T-helper 1 cell treated with Interleukin-12 subunit alpha and Interleukin-12 subunit beta and Interleukin-4 antibody, amounts not matched to agents 30 μg/mL and 1 μg/mL, for 36 hours (primary cell): ENCODE results near the gene LRP2.

Experiments
- H3K27ac Mint-ChIP-seq: one replicate; pipeline ENCODE4 v1.8.0; 2021; ENCODE audit warnings: mild to moderate bottlenecking, mixed read lengths
- H3K27me3 Mint-ChIP-seq: one replicate; pipeline ENCODE4 v1.8.0; 2021; ENCODE audit warnings: low read depth, mixed read lengths
- H3K36me3 Mint-ChIP-seq: one replicate; pipeline ENCODE4 v1.8.0; 2021; ENCODE audit warnings: low read depth, mixed read lengths
- H3K4me1 Mint-ChIP-seq: one replicate; pipeline ENCODE4 v1.8.0; 2021; ENCODE audit warnings: low read depth, mixed read lengths
- H3K4me3 Mint-ChIP-seq: one replicate; pipeline ENCODE4 v1.8.0; 2021; ENCODE audit warnings: mild to moderate bottlenecking, moderate library complexity, mixed read lengths
- H3K9me3 Mint-ChIP-seq: one replicate; pipeline ENCODE4 v1.8.0; 2021; ENCODE audit warnings: mixed read lengths

LRP2 gene

DNA sequence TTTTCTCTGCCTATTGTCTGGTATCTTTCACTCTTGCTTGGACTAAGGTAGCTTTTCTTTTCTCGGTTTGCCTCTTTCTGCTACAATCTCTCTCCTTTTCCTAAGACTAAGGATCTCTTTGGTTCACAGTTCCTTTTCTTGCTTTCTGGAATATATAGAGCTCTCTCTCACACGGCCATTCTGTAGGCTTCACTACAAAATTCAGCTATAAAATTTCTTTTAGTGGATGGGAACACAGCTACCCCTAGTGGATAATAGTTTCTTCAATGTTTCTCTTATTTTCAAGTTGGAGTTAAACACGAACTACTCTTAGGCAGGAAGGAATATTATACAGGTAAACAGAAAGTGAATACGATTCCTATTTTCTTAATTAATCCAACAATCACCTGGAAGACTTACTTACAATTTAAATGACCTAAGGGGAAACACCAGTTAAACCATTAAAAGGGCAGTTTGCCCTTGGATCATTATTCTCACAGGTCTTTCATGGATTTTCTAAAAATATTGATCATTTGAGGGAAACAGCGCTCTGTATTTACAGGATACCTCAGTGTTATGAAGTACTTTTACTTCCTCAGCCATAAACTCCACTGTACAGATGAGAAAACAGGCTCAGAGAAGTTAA lies 140.5 kb downstream of the LRP2 start:
- Mint-ChIP-seq H3K9me3 (no peaks in the 10 kb centered on the region), H3K4me3 (no peak overlapping the region), H3K36me3 (no peaks in the 10 kb centered on the region), H3K27me3 (peaks cover 4% of the 10 kb centered on the region), H3K4me1 (peaks cover 3% of the 10 kb centered on the region), H3K27ac (no peak overlapping the region)

DNA sequence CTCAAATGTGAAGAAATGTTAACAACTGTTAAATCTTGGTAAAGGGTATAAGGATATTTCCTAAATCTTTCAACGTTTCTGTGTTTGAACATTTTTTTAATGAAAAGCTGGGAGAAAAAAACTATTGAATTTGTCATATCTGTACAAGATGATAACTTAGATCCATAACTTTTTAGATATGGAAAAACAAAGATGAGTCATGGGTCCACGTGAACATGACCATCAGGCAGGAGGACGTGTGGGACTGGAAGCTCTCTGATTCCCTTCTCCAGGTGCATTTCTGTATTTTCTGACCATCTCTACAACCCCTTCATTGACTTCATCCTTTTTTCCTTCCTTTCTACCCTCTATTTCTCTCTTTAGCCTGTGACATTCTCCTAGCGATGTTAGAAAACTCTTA lies 151.4 kb downstream of the LRP2 start:
- Mint-ChIP-seq H3K36me3 (no peaks in the 10 kb centered on the region), H3K27ac (no peak overlapping the region)

DNA sequence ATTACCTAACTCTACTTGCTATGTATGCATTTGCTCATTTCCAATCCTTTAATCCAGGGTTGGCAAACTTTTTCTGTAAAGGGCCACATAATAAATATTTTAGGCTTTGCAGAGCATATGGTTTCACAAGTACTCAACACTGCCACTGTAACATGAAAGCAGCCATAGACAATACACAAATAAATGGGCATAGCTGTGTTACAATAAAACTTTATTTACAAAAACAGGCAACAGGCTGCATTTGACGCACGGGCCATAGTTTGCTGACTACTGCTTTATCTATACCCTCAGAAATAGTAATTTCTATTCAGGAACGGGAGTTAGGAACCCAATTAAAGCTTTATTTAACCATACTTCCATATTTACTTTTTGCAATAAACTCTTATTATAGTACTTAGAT lies 154.3 kb downstream of the LRP2 start:
- Mint-ChIP-seq H3K27me3 (peaks cover 5% of the 10 kb centered on the region), H3K9me3 (no peaks in the 10 kb centered on the region), H3K36me3 (no peaks in the 10 kb centered on the region), H3K4me1 (no peaks in the 10 kb centered on the region), H3K4me3 (no peak overlapping the region), H3K27ac (no peak overlapping the region)

More for the DNA sequence above, 151.4 kb downstream of the LRP2 start:
- H3K27me3 Mint-ChIP-seq = peaks cover 5% of the 10 kb centered on the region
- no peaks in the 10 kb centered on the region for H3K4me1 Mint-ChIP-seq
- H3K9me3 Mint-ChIP-seq = no peaks in the 10 kb centered on the region
- H3K4me3 Mint-ChIP-seq = no peak overlapping the region

DNA sequence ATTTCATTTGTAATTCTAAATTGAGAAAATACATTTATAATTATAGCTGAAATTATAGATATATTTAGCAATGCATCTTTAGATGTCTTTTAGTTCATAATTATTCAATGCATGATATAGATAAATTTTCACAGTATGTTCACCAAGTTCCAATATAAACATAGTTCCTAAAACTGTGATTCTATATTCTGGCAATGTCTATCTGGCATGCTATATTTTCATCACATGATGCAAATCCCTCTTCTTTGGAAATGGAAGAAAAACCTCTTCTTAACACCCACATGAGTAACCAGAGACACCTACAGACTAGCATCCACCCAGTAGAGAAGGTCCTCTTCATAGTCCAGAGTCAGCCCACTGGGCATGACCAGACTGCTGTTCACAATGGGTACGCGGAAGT lies 157.2 kb downstream of the LRP2 start:
- Mint-ChIP-seq H3K36me3 (no peaks in the 10 kb centered on the region), H3K4me1 (no peaks in the 10 kb centered on the region), H3K27ac (no peak overlapping the region), H3K27me3 (peaks cover 5% of the 10 kb centered on the region), H3K9me3 (no peaks in the 10 kb centered on the region), H3K4me3 (no peak overlapping the region)

DNA sequence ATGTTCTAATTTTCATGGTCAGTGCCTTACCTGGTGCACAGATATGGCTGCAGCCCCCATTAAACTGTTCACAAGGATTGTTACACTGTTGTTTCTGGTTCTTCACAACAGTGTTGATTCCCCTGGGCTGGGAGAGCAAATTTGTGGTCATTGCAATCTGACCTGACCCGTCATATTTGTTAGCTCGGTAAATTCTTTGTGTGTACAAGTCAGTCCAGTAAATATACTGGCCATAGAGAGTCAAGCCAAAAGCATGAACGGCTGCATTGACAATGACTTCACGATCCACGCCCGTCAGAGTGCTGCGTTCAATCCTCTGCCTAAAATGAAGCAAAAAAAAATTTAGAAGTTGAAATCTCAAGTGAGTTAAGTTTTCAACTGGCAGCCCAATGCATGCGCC lies 158.4 kb downstream of the LRP2 start:
- Mint-ChIP-seq H3K27ac (no peak overlapping the region), H3K36me3 (no peaks in the 10 kb centered on the region), H3K27me3 (no peaks in the 10 kb centered on the region), H3K4me3 (no peak overlapping the region), H3K4me1 (no peaks in the 10 kb centered on the region), H3K9me3 (no peaks in the 10 kb centered on the region)

- Mint-ChIP-seq H3K36me3 (no peaks in the 10 kb centered on the region), H3K9me3 (no peaks in the 10 kb centered on the region), H3K27me3 (no peaks in the 10 kb centered on the region), H3K4me1 (no peaks in the 10 kb centered on the region), H3K27ac (no peak overlapping the region), H3K4me3 (no peak overlapping the region)
Measured at GRCh38 chr2:169200756-169201155, 161.6 kb downstream of the LRP2 start.

DNA sequence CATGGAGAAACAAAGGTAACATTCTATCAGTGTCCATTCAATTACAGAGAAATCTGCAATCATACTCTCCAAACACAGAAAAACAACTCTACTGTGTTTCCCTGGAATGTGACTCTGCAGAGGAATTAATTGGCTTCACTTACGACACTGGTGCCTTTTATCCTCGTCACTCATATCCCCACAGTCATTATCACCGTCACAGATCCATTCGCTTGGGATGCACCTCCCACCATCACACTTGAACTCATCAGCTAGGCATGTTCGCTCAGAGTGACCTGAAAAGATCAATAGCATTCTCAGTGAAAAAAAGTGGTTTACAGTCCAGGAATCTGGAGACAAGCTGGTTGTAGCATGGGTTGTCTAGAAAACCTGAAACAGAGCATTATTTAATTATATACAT lies 168.7 kb downstream of the LRP2 start:
- Mint-ChIP-seq H3K4me3 (no peak overlapping the region), H3K36me3 (no peaks in the 10 kb centered on the region), H3K27ac (no peak overlapping the region), H3K27me3 (peaks cover 7% of the 10 kb centered on the region), H3K4me1 (no peaks in the 10 kb centered on the region), H3K9me3 (no peaks in the 10 kb centered on the region)

DNA sequence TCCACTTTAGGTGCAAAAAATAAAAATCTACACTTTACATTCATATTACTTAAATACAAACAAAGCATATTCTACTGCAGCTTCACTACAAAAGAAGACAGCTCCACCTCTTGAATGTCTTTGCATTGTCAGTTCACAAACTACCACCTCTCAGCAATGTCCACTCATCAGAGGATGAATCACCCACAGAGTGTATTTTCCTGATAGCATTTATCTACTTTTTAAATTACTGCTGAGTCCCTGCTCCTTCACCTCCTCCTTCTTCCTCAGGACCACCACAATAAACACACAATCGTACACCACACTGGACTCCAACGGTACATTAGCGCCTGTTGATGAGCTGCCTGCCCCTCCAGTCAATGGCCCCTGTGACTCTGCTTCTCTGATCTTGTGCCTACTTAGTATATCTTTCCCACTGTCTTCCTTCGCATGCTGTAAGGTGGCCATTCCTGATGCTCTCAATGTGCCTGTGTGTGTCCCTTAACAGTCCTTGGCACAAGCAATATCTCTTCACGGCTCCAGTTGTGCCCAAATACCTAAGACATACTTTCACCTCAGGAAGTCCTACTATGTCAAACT lies 172.0 kb downstream of the LRP2 start:
- Mint-ChIP-seq H3K9me3 (no peaks in the 10 kb centered on the region), H3K4me3 (no peak overlapping the region), H3K4me1 (no peaks in the 10 kb centered on the region), H3K36me3 (no peaks in the 10 kb centered on the region), H3K27me3 (peaks cover 11% of the 10 kb centered on the region), H3K27ac (no peak overlapping the region)

DNA sequence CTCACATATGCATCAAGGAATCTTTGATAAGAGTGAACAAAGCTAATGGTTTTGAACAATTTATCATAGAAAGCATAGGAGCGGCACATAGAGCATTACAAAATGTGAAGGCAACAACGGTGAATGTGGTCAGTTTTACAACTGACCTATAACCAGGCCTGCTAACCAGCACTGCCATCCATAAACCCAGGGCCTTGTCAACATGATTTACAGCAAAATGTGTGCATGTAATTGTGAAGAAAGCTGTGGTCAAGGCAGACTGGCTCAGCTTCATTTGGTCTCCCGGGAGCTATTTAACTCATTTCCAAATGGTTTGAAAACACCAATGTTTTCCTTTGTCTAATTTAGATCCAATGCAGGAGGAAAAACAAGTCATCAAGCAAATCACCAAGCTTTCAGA lies 173.2 kb downstream of the LRP2 start:
- Mint-ChIP-seq H3K27ac (no peak overlapping the region), H3K4me1 (no peaks in the 10 kb centered on the region), H3K4me3 (no peak overlapping the region), H3K27me3 (peaks cover 11% of the 10 kb centered on the region), H3K36me3 (no peaks in the 10 kb centered on the region), H3K9me3 (no peaks in the 10 kb centered on the region)

GRCh38 chr2:169185711-169186110 lies 176.6 kb downstream of the LRP2 start:
- Mint-ChIP-seq H3K36me3 (no peaks in the 10 kb centered on the region), H3K27me3 (peaks cover 15% of the 10 kb centered on the region), H3K9me3 (no peaks in the 10 kb centered on the region), H3K27ac (no peak overlapping the region), H3K4me1 (no peaks in the 10 kb centered on the region), H3K4me3 (no peak overlapping the region)

GRCh38 chr2:169184074-169184473 lies 178.3 kb downstream of the LRP2 start:
- no peak overlapping the region for H3K27ac Mint-ChIP-seq
- H3K9me3 Mint-ChIP-seq = no peaks in the 10 kb centered on the region
- peaks cover 8% of the 10 kb centered on the region for H3K27me3 Mint-ChIP-seq
- no peaks in the 10 kb centered on the region for H3K36me3 Mint-ChIP-seq
- no peak overlapping the region for H3K4me3 Mint-ChIP-seq
- no peaks in the 10 kb centered on the region for H3K4me1 Mint-ChIP-seq

DNA sequence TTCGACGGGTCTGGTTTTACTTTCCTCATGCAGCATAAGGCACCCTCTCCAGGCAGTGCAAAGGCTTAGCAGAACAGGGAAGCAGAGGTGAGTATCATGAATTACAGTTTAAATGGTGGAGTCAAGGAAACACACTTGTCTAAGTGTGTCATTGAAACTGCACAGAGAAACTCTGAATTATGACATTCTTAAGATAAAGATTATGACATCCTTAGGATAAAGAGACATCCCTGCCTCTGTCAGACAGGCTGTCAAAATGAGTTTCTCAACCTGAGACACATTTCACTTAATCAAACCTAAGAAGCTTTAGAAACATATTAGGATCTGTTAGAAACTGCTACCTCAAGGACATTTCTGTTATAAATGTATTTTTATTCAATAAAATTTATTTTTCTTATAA lies 179.8 kb downstream of the LRP2 start:
- Mint-ChIP-seq H3K9me3 (no peaks in the 10 kb centered on the region), H3K27me3 (peaks cover 8% of the 10 kb centered on the region), H3K4me3 (no peak overlapping the region), H3K4me1 (no peaks in the 10 kb centered on the region), H3K36me3 (no peaks in the 10 kb centered on the region), H3K27ac (no peak overlapping the region)

DNA sequence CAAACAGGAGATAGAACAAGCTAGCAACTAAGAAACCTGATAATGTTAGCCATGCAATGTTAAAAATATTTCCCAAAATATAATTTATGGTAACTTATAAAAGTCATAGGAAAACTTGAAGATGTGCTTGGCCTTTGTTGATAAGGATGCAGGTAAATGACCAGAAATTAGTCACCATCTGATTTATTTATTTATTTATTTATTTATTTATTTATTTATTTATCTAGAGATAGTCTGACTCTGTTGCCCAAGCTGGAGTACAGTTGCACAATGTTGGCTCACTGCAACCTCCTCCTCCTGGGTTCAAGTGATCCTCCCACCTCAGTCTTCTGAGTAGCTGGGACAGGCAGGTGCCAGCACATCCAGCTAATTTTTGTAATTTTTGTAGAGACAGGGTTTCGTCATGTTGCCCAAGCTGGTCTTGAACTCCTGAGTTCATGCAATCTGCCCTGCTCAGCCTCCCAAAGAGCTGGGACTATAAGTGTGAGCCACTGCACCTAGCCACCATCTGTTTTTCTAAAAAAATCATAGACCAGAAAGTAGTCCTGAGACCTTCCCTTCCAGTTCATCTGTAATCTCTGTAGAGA lies 183.4 kb downstream of the LRP2 start:
- H3K4me1 Mint-ChIP-seq = no peaks in the 10 kb centered on the region
- peaks cover 8% of the 10 kb centered on the region for H3K27me3 Mint-ChIP-seq
- H3K9me3 Mint-ChIP-seq = no peaks in the 10 kb centered on the region
- H3K27ac Mint-ChIP-seq = no peak overlapping the region
- H3K36me3 Mint-ChIP-seq = no peaks in the 10 kb centered on the region
- no peak overlapping the region for H3K4me3 Mint-ChIP-seq

GRCh38 chr2:169178364-169178763 lies 184.0 kb downstream of the LRP2 start:
- H3K27me3 Mint-ChIP-seq = peaks cover 6% of the 10 kb centered on the region
- H3K9me3 Mint-ChIP-seq = no peaks in the 10 kb centered on the region
- no peak overlapping the region for H3K4me3 Mint-ChIP-seq
- no peak overlapping the region for H3K27ac Mint-ChIP-seq
- H3K36me3 Mint-ChIP-seq = no peaks in the 10 kb centered on the region
- H3K4me1 Mint-ChIP-seq = no peaks in the 10 kb centered on the region

DNA sequence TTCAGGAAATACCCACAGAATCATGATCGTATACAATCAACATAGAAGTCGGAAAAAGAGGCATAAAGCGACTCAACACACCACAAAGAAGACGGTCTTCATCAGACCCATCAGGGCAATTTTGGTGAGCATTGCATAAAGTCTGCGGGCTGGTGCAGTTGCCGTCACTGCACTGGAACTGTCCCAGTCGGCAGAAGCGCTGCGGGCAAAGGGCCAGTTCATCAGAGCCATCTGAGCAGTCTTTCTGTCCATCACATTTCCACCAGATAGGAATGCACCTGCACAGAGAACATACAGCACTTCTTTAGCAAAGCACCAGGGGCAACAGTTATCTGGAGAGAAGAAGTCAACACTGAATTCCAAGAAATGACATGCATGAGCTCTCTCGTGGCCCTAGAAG lies 187.2 kb downstream of the LRP2 start:
- Mint-ChIP-seq H3K36me3 (no peaks in the 10 kb centered on the region), H3K27ac (no peak overlapping the region), H3K4me1 (no peaks in the 10 kb centered on the region), H3K27me3 (peaks cover 6% of the 10 kb centered on the region), H3K4me3 (no peak overlapping the region), H3K9me3 (no peaks in the 10 kb centered on the region)
